IMR-90 (cell line): ENCODE results near the gene SIDT1. TPM values are rescaled to one million over a fixed set of nuclear protein-coding genes. Genes with fewer than 3 reads are reported as not detected.

Experiments
- ATAC-seq: fragments of 200-7000 bp; cut with Tn5 transposase; 2 replicates; pipeline ENCODE4 v1.9.1; 2020; ENCODE audit warnings: low read depth, mild to moderate bottlenecking, moderate library complexity
- BruUV-seq: library from RNA; stranded (reverse); fragments of 400-500 nt; replicated peaks from 2 replicates; lab custom pipeline; 2021; lab: Mats Ljungman, UMichigan
- CTCF ChIA-PET: fragments of 300-600 bp; formaldehyde crosslinking; extraction: SDS; loops from one replicate; lab custom pipeline; 2021; ENCODE audit warnings: antibody characterized with exemption; lab: Yijun Ruan, JAX
- POLR2A ChIA-PET: fragments of 300-600 bp; sonication (Branson Sonifier 250); formaldehyde crosslinking; loops from one replicate; lab custom pipeline; 2022; ENCODE audit warnings: antibody characterized with exemption; ENCODE audit not compliant: unreplicated experiment; lab: Charles Lee
- DNase-seq: peaks from one replicate; pipeline ENCODE4 v3.0.0; 2013
- H2AFZ ChIP-seq: replicated peaks from 2 replicates; pipeline ENCODE3; 2013; ENCODE audit warnings: low read length, mild to moderate bottlenecking; ENCODE audit not compliant: poor library complexity
- H2AK5ac ChIP-seq: 2 replicates; pipeline ENCODE4 v1.6.1; 2013; ENCODE audit warnings: low read depth, low read length, inconsistent platforms
- H2AK9ac ChIP-seq: replicated peaks from 2 replicates; pipeline ENCODE3; 2013; ENCODE audit warnings: mild to moderate bottlenecking, low read depth, low read length, moderate library complexity; ENCODE audit not compliant: poor library complexity
- H2BK120ac ChIP-seq: 2 replicates; pipeline ENCODE4 v1.6.1; 2013; ENCODE audit warnings: low read depth, low read length, inconsistent platforms
- H2BK15ac ChIP-seq: 3 replicates; pipeline ENCODE4 v1.6.1; 2013; ENCODE audit warnings: low read depth, low read length, inconsistent platforms
- H2BK20ac ChIP-seq: 2 replicates; pipeline ENCODE4 v1.6.1; 2013; ENCODE audit warnings: low read depth, mild to moderate bottlenecking, inconsistent platforms, low read length, moderate library complexity
- H2BK5ac ChIP-seq: 2 replicates; pipeline ENCODE4 v1.6.1; 2013; ENCODE audit warnings: mild to moderate bottlenecking, low read depth, low read length, inconsistent platforms; ENCODE audit not compliant: poor library complexity, severe bottlenecking
- H3K14ac ChIP-seq: replicated peaks from 2 replicates; pipeline ENCODE4 v1.6.1; 2013; ENCODE audit warnings: low read depth, low read length, inconsistent platforms
- H3K18ac ChIP-seq: 2 replicates; pipeline ENCODE4 v1.6.1; 2013; ENCODE audit warnings: low read depth, low read length, control low read depth
- H3K23ac ChIP-seq: 2 replicates; pipeline ENCODE4 v1.6.1; 2013; ENCODE audit warnings: low read depth, low read length, inconsistent platforms
- H3K27ac ChIP-seq: 2 replicates; pipeline ENCODE4 v1.5.1; 2013; ENCODE audit warnings: mild to moderate bottlenecking, control low read depth, low read length; ENCODE audit not compliant: insufficient read depth
- H3K27me3 ChIP-seq: 2 replicates; pipeline ENCODE4 v1.6.1; 2013; ENCODE audit warnings: low read length; ENCODE audit not compliant: control insufficient read depth, insufficient read depth
- H3K36me3 ChIP-seq: 2 replicates; pipeline ENCODE4 v1.6.1; 2013; ENCODE audit warnings: low read length, mixed read lengths; ENCODE audit not compliant: control insufficient read depth, insufficient read depth
- H3K4ac ChIP-seq: 2 replicates; pipeline ENCODE4 v1.6.1; 2013; ENCODE audit warnings: low read depth, low read length, inconsistent platforms
- H3K4me1 ChIP-seq: 2 replicates; pipeline ENCODE4 v1.6.1; 2013; ENCODE audit warnings: low read length, mixed read lengths; ENCODE audit not compliant: control insufficient read depth, insufficient read depth
- H3K4me2 ChIP-seq: 2 replicates; pipeline ENCODE4 v1.6.1; 2013; ENCODE audit warnings: low read depth, mild to moderate bottlenecking, control low read depth, low read length, moderate library complexity
- H3K4me3 ChIP-seq: 2 replicates; pipeline ENCODE4 v1.5.1; 2013; ENCODE audit warnings: low read depth, mild to moderate bottlenecking, control low read depth, low read length, moderate library complexity; ENCODE audit not compliant: insufficient read depth
- H3K56ac ChIP-seq: 2 replicates; pipeline ENCODE4 v1.6.1; 2013; ENCODE audit warnings: low read length, inconsistent platforms; ENCODE audit not compliant: insufficient read depth; ENCODE audit errors: extremely low read depth
- H3K79me1 ChIP-seq, 2 experiments: 2 replicates each; pipeline ENCODE4 v1.6.1; 2013; ENCODE audit warnings: low read length in 2 of 2, inconsistent platforms in 1 of 2, low read depth in 1 of 2
- H3K9ac ChIP-seq: 2 replicates; pipeline ENCODE4 v1.6.1; 2013; ENCODE audit warnings: low read depth, low read length, control low read depth
- H3K9me1 ChIP-seq: 2 replicates; pipeline ENCODE4 v1.6.1; 2013; ENCODE audit warnings: low read length, inconsistent platforms; ENCODE audit not compliant: insufficient read depth
- H3K9me3 ChIP-seq: 2 replicates; pipeline ENCODE4 v1.6.1; 2013; ENCODE audit warnings: low read length; ENCODE audit not compliant: control insufficient read depth, insufficient read depth
- H4K20me1 ChIP-seq: 2 replicates; pipeline ENCODE4 v1.6.1; 2013; ENCODE audit warnings: low read length, inconsistent platforms; ENCODE audit not compliant: insufficient read depth
- H4K5ac ChIP-seq: 2 replicates; pipeline ENCODE4 v1.6.1; 2013; ENCODE audit warnings: mild to moderate bottlenecking, low read depth, low read length, control low read depth
- H4K8ac ChIP-seq, 2 experiments: 2 replicates each; pipeline ENCODE4 v1.6.1; 2013; ENCODE audit warnings: low read depth in 2 of 2, low read length in 2 of 2, control low read depth in 1 of 2, inconsistent platforms in 1 of 2
- H4K91ac ChIP-seq: 2 replicates; pipeline ENCODE4 v1.6.1; 2013; ENCODE audit warnings: low read depth, low read length, inconsistent platforms; ENCODE audit not compliant: insufficient read depth
- BHLHE40 ChIP-seq: fragments of 150-350 bp; IDR thresholded peaks from 2 replicates; pipeline ENCODE4 v1.6.1; 2016; ENCODE audit warnings: mild to moderate bottlenecking, low read depth, low read length
- CEBPB ChIP-seq: IDR thresholded peaks from 2 replicates; pipeline ENCODE4 v1.6.1; 2012; ENCODE audit warnings: low read depth, low read length, improper control_type of control experiment
- CHD1 ChIP-seq: IDR thresholded peaks from 2 replicates; pipeline ENCODE4 v1.6.1; 2012; ENCODE audit warnings: low read depth, low read length, improper control_type of control experiment
- CTCF ChIP-seq: conservative IDR thresholded peaks from 2 replicates; pipeline ENCODE4 v1.5.1; 2012; ENCODE audit warnings: mild to moderate bottlenecking, low read depth, low read length, improper control_type of control experiment
- ELK1 ChIP-seq: fragments of 150-350 bp; IDR thresholded peaks from 2 replicates; pipeline ENCODE4 v1.6.1; 2016; ENCODE audit warnings: low read depth, mild to moderate bottlenecking, low read length, moderate library complexity, borderline replicate concordance
- FOS ChIP-seq: fragments of 150-350 bp; IDR thresholded peaks from 2 replicates; pipeline ENCODE4 v1.6.1; 2016; ENCODE audit warnings: low read depth, low read length
- MAFK ChIP-seq: IDR thresholded peaks from 2 replicates; pipeline ENCODE4 v1.6.1; 2012; ENCODE audit warnings: low read depth, low read length, improper control_type of control experiment
- MAZ ChIP-seq: IDR thresholded peaks from 2 replicates; pipeline ENCODE4 v1.6.1; 2012; ENCODE audit warnings: low read depth, mild to moderate bottlenecking, low read length, improper control_type of control experiment, moderate library complexity, borderline replicate concordance
- MXI1 ChIP-seq: IDR thresholded peaks from 2 replicates; pipeline ENCODE4 v1.6.1; 2012; ENCODE audit warnings: low read depth, mild to moderate bottlenecking, low read length, moderate library complexity, borderline replicate concordance
- NFE2L2 ChIP-seq: fragments of 150-350 bp; IDR thresholded peaks from 2 replicates; pipeline ENCODE4 v1.6.1; 2016; ENCODE audit warnings: low read depth, mild to moderate bottlenecking, low read length
- POLR2A ChIP-seq: IDR thresholded peaks from 2 replicates; pipeline ENCODE4 v1.6.1; 2012; ENCODE audit warnings: mild to moderate bottlenecking, low read depth, low read length
- RAD21 ChIP-seq: IDR thresholded peaks from 2 replicates; pipeline ENCODE4 v1.6.1; 2012; ENCODE audit warnings: low read length, improper control_type of control experiment
- RCOR1 ChIP-seq: IDR thresholded peaks from 2 replicates; pipeline ENCODE4 v1.6.1; 2012; ENCODE audit warnings: mild to moderate bottlenecking, low read length, improper control_type of control experiment; ENCODE audit not compliant: insufficient replicate concordance
- RFX5 ChIP-seq: IDR thresholded peaks from 2 replicates; pipeline ENCODE4 v1.8.0; 2012; ENCODE audit warnings: low read depth, mild to moderate bottlenecking, low read length, moderate library complexity
- SMC3 ChIP-seq: fragments of 150-350 bp; IDR thresholded peaks from 2 replicates; pipeline ENCODE4 v1.6.1; 2016; ENCODE audit warnings: low read depth, mild to moderate bottlenecking, antibody characterized with exemption, low read length, moderate library complexity
- USF2 ChIP-seq: fragments of 150-350 bp; IDR thresholded peaks from 2 replicates; pipeline ENCODE4 v1.6.1; 2017; ENCODE audit warnings: mild to moderate bottlenecking, antibody characterized with exemption, low read length, low read depth
- WGBS, 2 experiments: methylation state at CpG; one replicate each; pipeline versions ENCODE4 v1.1.5 to v1.1.7; 2013; ENCODE audit warnings: missing lambda C conversion rate in 2 of 2; ENCODE audit not compliant: insufficient read length in 1 of 2; ENCODE audit errors: extremely low coverage in 2 of 2; 5-methylcytosine and 5-hydroxymethylcytosine counted together
- dilution Hi-C: fragments of 300-500 bp; cut with HindIII; formaldehyde crosslinking; loops from one replicate; pipeline ENCODE4 v1.14.3; 2018; ENCODE audit warnings: low sequenced_read_pairs; ENCODE audit not compliant: unreplicated experiment
- in situ Hi-C: fragments of 300-500 bp; cut with MboI; formaldehyde crosslinking; loops from 3 replicates; pipeline ENCODE4 v1.14.3; 2019; ENCODE audit warnings: low sequenced_read_pairs, inconsistent platforms, mixed read lengths
- intact Hi-C: fragments of 100-400 bp; cut with micrococcal nuclease; formaldehyde crosslinking; loops from 2 replicates; pipeline ENCODE4 v1.10.0; 2022
- polyA plus RNA-seq, 3 experiments: library from polyadenylated mRNA; depleted of rRNA; stranded (reverse); fragments of >200 nt; gene quantifications; 2 replicates each; pipeline ENCODE4 v1.2.3, GENCODE V29; 2012; ENCODE audit warnings: low replicate concordance in 1 of 3
- total RNA-seq: library from RNA; depleted of rRNA; stranded (reverse); fragments of >200 nt; gene quantifications from 2 replicates; pipeline ENCODE4 v1.2.3, GENCODE V29; 2012

Gene SIDT1
- total and polyA plus RNA-seq, 2 of the 4 experiments (the other 2 are of a cell fraction): not detected

DNA sequence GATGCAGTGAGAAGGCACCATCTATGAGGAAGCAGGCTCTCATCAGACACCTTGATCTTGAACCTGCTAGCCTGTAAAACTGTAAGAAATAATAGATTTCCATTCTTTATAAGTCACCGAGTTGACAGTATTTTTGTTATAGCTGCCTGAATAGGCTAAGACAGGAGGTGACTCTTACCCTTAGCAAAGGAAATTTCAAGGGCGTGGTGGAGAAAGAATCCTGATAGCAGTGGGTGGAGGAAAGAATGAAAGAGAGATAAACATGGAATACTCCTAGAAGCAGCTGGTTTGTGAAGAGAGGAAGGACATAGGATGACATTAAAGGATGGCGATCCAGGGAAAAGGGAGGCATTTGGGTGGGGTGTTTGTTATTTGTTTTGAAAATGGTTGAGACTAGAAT lies 41.4 kb downstream of the SIDT1 start:
- Histone ChIP-seq H3K14ac (no peak overlapping the region), H3K27ac (no peak overlapping the region), H3K23ac (no peak overlapping the region), H3K4me2 (no peak overlapping the region), H2BK20ac (no peak overlapping the region), H4K91ac (no peak overlapping the region), H4K5ac (no peak overlapping the region), H3K4me3 (no peak overlapping the region), H2AK9ac (no peak overlapping the region), H2AFZ (no peak overlapping the region), H2BK15ac (no peak overlapping the region), H3K9me3 (no peaks in the 10 kb centered on the region), H3K9me1 (no peaks in the 10 kb centered on the region), H3K4me1 (no peaks in the 10 kb centered on the region), H3K9ac (no peak overlapping the region), H3K18ac (no peak overlapping the region), H3K56ac (no peak overlapping the region), H2AK5ac (no peak overlapping the region), H3K36me3 (no peaks in the 10 kb centered on the region), H4K8ac (no peak overlapping the region), H2BK5ac (no peak overlapping the region), H3K4ac (no peak overlapping the region), H4K20me1 (no peaks in the 10 kb centered on the region), H2BK120ac (no peak overlapping the region), H3K79me1 (no peaks in the 10 kb centered on the region), H3K27me3 (peaks cover 32% of the 10 kb centered on the region)
- no TSS peak for BruUV-seq
- WGBS, 2 experiments: 43% methylated on average over 1 of the region's 3 CpGs; no CpG with 5 or more reads in 1 of the 2 experiments
- no peak for TF ChIP-seq CEBPB
- TF ChIP-seq MXI1: no peak
- no peak for TF ChIP-seq RCOR1
- no peak for TF ChIP-seq RFX5
- no peak for TF ChIP-seq CHD1
- TF ChIP-seq ELK1: no peak
- TF ChIP-seq POLR2A: no peak
- TF ChIP-seq CTCF: no peak
- TF ChIP-seq MAZ: no peak
- no peak for TF ChIP-seq USF2
- no peak for TF ChIP-seq FOS
- TF ChIP-seq BHLHE40: no peak
- no peak for TF ChIP-seq RAD21
- no peak for TF ChIP-seq SMC3
- TF ChIP-seq NFE2L2: no peak
- TF ChIP-seq MAFK: no peak
- dilution Hi-C loops: no loop called here
- ChIA-PET POLR2A (no interaction called here), CTCF (no interaction called here)
- in situ Hi-C loops: no loop called here
- ATAC-seq (no peak), DNase-seq (no peak)
- intact Hi-C loops: loop anchor here (10.0 kb wide), 1 partner anchor 519 kb away; no protein-coding TSS in a partner anchor
